Prostate gland (tissue), 2 donors: ENCODE data around the gene OR8G5. TPM values are rescaled to one million over a fixed set of nuclear protein-coding genes. Genes with fewer than 3 reads are reported as not detected.

Source experiments
- DNase-seq: peaks from one replicate; pipeline ENCODE4 v3.0.0-alpha.2; 2019; ENCODE audit warnings: low spot score
- H3K27ac ChIP-seq, 2 donors: fragments of 200-600 bp; sonication (generic); 2 replicates each; pipeline ENCODE4 v1.5.1; 2017 to 2019
- H3K27me3 ChIP-seq: fragments of 200-600 bp; sonication (generic); replicated peaks from 2 replicates; pipeline ENCODE4 v1.5.1; 2019; ENCODE audit not compliant: insufficient read depth
- H3K36me3 ChIP-seq, 2 donors: fragments of 200-600 bp; sonication (generic); 1 replicate in 1 of 2; 2 replicates in 1 of 2; pipeline versions ENCODE4 v1.5.1 to v1.8.1; 2017 to 2019
- H3K4me1 ChIP-seq: fragments of 200-600 bp; sonication (generic); replicated peaks from 2 replicates; pipeline ENCODE4 v1.5.1; 2019
- H3K4me3 ChIP-seq, 2 donors: fragments of 200-600 bp; sonication (generic); 2 replicates each; pipeline ENCODE4 v1.5.1; 2017 to 2019
- H3K9me3 ChIP-seq: fragments of 200-600 bp; sonication (generic); 2 replicates; pipeline ENCODE4 v1.5.1; 2017
- CTCF ChIP-seq, 4 experiments: fragments of 200-600 bp in 2 of 4; fragments of 450-650 bp in 2 of 4; sonication (generic) in 2 of 4; IDR thresholded peaks; 1 replicate in 3 of 4; 2 replicates in 1 of 4; pipeline ENCODE4 v1.5.1; 2016 to 2019; ENCODE audit warnings: antibody characterized with exemption in 4 of 4, mild to moderate bottlenecking in 2 of 4, moderate library complexity in 2 of 4
- POLR2A ChIP-seq: fragments of 450-650 bp; IDR thresholded peaks from one replicate; pipeline ENCODE4 v1.6.1; 2016; ENCODE audit warnings: antibody characterized with exemption, mild to moderate bottlenecking
- POLR2AphosphoS5 ChIP-seq: sonication (generic); formaldehyde crosslinking; IDR thresholded peaks from one replicate; pipeline ENCODE4 v1.6.1; 2017; ENCODE audit warnings: antibody characterized with exemption
- WGBS: methylation state at CpG from one replicate; pipeline ENCODE4 v1.1.5; 2018; 5-methylcytosine and 5-hydroxymethylcytosine counted together
- intact Hi-C: fragments of 100-400 bp; cut with DNase I; formaldehyde crosslinking; loops from one replicate; pipeline ENCODE4 v1.14.2; 2022
- total RNA-seq, 2 donors: library from RNA; depleted of rRNA; stranded (reverse); fragments of >200 nt; gene quantifications; one replicate each; pipeline ENCODE4 v1.1.0, GENCODE V29; 2016

The OR8G5 gene, protein sequence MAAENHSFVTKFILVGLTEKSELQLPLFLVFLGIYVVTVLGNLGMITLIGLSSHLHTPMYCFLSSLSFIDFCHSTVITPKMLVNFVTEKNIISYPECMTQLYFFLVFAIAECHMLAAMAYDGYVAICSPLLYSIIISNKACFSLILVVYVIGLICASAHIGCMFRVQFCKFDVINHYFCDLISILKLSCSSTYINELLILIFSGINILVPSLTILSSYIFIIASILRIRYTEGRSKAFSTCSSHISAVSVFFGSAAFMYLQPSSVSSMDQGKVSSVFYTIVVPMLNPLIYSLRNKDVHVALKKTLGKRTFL
- 1 to 10 TPM in 1 of 2 donors, not detected in 1; 3.0 TPM for total RNA-seq

GRCh38 chr11:124256076-124256475 is at the start of gene OR8G5:
OR8G5 (plus strand) TSS chr11:124256376; CDS start chr11:124264932, 8,556 bp downstream.
- Histone ChIP-seq H3K36me3 (no peaks in the 10 kb centered on the region), H3K4me3 (no peak within 1 kb of the TSS), H3K4me1 (no peaks in the 10 kb centered on the region), H3K9me3 (no peaks in the 10 kb centered on the region), H3K27me3 (no peaks in the 10 kb centered on the region), H3K27ac (no peak within 1 kb of the TSS)
- TF ChIP-seq CTCF (IDR thresholded peaks at IDR 0.05) (no peak), POLR2A (no peak), POLR2AphosphoS5 (no peak)
- 66% methylated on average over 4 of the region's 4 CpGs for WGBS
- intact Hi-C loops, result no loop called here
- no peak for DNase-seq

GRCh38 chr11:124207102-124207792 is 48.9 kb upstream of the OR8G5 start:
- no peak overlapping the region for H3K27ac ChIP-seq
- H3K4me1 ChIP-seq, result no peaks in the 10 kb centered on the region
- no peaks in the 10 kb centered on the region for H3K36me3 ChIP-seq
- no peak overlapping the region for H3K4me3 ChIP-seq
- TF ChIP-seq POLR2AphosphoS5 (no peak), POLR2A (no peak)
- no peaks in the 10 kb centered on the region for H3K9me3 ChIP-seq
- no peak for DNase-seq
- WGBS, result 82% methylated on average over 6 of the region's 6 CpGs
- intact Hi-C loops, result no loop called here
- no peaks in the 10 kb centered on the region for H3K27me3 ChIP-seq

- DNase-seq, result no peak
- Histone ChIP-seq H3K9me3 (no peaks in the 10 kb centered on the region), H3K4me1 (no peaks in the 10 kb centered on the region), H3K27me3 (no peaks in the 10 kb centered on the region), H3K4me3 (no peak overlapping the region), H3K36me3 (no peaks in the 10 kb centered on the region), H3K27ac (no peak overlapping the region)
- no peak for TF ChIP-seq POLR2A
- 84% methylated on average over 6 of the region's 6 CpGs for WGBS
- intact Hi-C loops, result no loop called here
These were observed 46.3 kb upstream of the OR8G5 start for GRCh38 chr11:124209824-124210357.

- WGBS, result 72% methylated on average over 5 of the region's 5 CpGs
- intact Hi-C loops, result no loop called here
- DNase-seq, result no peak
- Histone ChIP-seq H3K27ac (no peak overlapping the region), H3K4me3 (no peak overlapping the region), H3K4me1 (no peaks in the 10 kb centered on the region), H3K9me3 (no peaks in the 10 kb centered on the region), H3K36me3 (no peaks in the 10 kb centered on the region), H3K27me3 (no peaks in the 10 kb centered on the region)
- TF ChIP-seq POLR2A, result no peak
- TF ChIP-seq CTCF (IDR thresholded peaks at IDR 0.05), result no peak
- no peak for TF ChIP-seq POLR2AphosphoS5
These were observed 45.8 kb upstream of the OR8G5 start for GRCh38 chr11:124210421-124210820.

GRCh38 chr11:124211321-124211720 is 44.9 kb upstream of the OR8G5 start:
- TF ChIP-seq CTCF (IDR thresholded peaks at IDR 0.05) (no peak), POLR2A (no peak), POLR2AphosphoS5 (no peak)
- Histone ChIP-seq H3K4me1 (no peaks in the 10 kb centered on the region), H3K36me3 (no peaks in the 10 kb centered on the region), H3K4me3 (no peak overlapping the region), H3K9me3 (no peaks in the 10 kb centered on the region), H3K27ac (no peak overlapping the region), H3K27me3 (no peaks in the 10 kb centered on the region)
- intact Hi-C loops, result no loop called here
- DNase-seq, result no peak
